Astrocyte (in vitro differentiated cells and primary cell): ENCODE measurements around the gene PRKCA. TPM values are rescaled to one million over a fixed set of nuclear protein-coding genes. Genes with fewer than 3 reads are reported as not detected.

ENCODE experiments used
- DNase-seq: peaks from one replicate; pipeline ENCODE4 v3.0.0-alpha.2; 2010; ENCODE audit warnings: low read depth
- FAIRE-seq: peaks from 2 replicates; lab custom pipeline; 2011; peaks lifted over from hg19 to GRCh38; lab: Jason Lieb, UNC
- H2AFZ ChIP-seq: 2 replicates; pipeline ENCODE4 v1.6.0; 2012; ENCODE audit warnings: low read depth, low read length, inconsistent platforms
- H3K27ac ChIP-seq: 2 replicates; pipeline ENCODE4 v1.5.1; 2011; ENCODE audit warnings: low read depth, low read length, inconsistent platforms
- H3K27me3 ChIP-seq: 2 replicates; pipeline ENCODE4 v1.6.0; 2011; ENCODE audit warnings: low read length, inconsistent platforms; ENCODE audit not compliant: insufficient read depth
- H3K36me3 ChIP-seq: 2 replicates; pipeline ENCODE4 v1.5.1; 2011; ENCODE audit warnings: low read length, inconsistent platforms; ENCODE audit not compliant: insufficient read depth
- H3K4me1 ChIP-seq: 2 replicates; pipeline ENCODE4 v1.5.1; 2011; ENCODE audit warnings: low read length, inconsistent platforms; ENCODE audit not compliant: insufficient read depth
- H3K4me2 ChIP-seq: 2 replicates; pipeline ENCODE4 v1.6.0; 2012; ENCODE audit warnings: low read length, inconsistent platforms
- H3K4me3 ChIP-seq: 2 replicates; pipeline ENCODE4 v1.5.1; 2011; ENCODE audit warnings: low read depth, mild to moderate bottlenecking, low read length, inconsistent platforms; ENCODE audit not compliant: insufficient read depth
- H3K79me2 ChIP-seq: 2 replicates; pipeline ENCODE4 v1.6.0; 2012; ENCODE audit warnings: mild to moderate bottlenecking, low read length, inconsistent platforms; ENCODE audit not compliant: insufficient read depth
- H3K9ac ChIP-seq: 2 replicates; pipeline ENCODE4 v1.6.0; 2012; ENCODE audit warnings: mild to moderate bottlenecking, low read length, inconsistent platforms
- H3K9me3 ChIP-seq: 2 replicates; pipeline ENCODE4 v1.5.1; 2012; ENCODE audit warnings: low read depth, mild to moderate bottlenecking, low read length, inconsistent platforms; ENCODE audit not compliant: insufficient read depth
- H4K20me1 ChIP-seq: 2 replicates; pipeline ENCODE4 v1.6.0; 2012; ENCODE audit warnings: low read length, inconsistent platforms; ENCODE audit not compliant: insufficient read depth
- H3K27ac Mint-ChIP-seq: one replicate; pipeline ENCODE4 v1.8.0; 2021; ENCODE audit warnings: mild to moderate bottlenecking, mixed read lengths; ENCODE audit not compliant: unreplicated experiment
- H3K27me3 Mint-ChIP-seq: one replicate; pipeline ENCODE4 v1.8.0; 2021; ENCODE audit warnings: low read depth, mixed read lengths; ENCODE audit not compliant: unreplicated experiment
- H3K36me3 Mint-ChIP-seq: one replicate; pipeline ENCODE4 v1.8.0; 2021; ENCODE audit warnings: low read depth, mixed read lengths; ENCODE audit not compliant: unreplicated experiment
- H3K4me1 Mint-ChIP-seq: one replicate; pipeline ENCODE4 v1.8.0; 2021; ENCODE audit warnings: low read depth, mixed read lengths; ENCODE audit not compliant: unreplicated experiment
- H3K4me3 Mint-ChIP-seq: one replicate; pipeline ENCODE4 v1.8.0; 2021; ENCODE audit warnings: mild to moderate bottlenecking, moderate library complexity, mixed read lengths; ENCODE audit not compliant: unreplicated experiment
- H3K9me3 Mint-ChIP-seq: one replicate; pipeline ENCODE4 v1.8.0; 2021; ENCODE audit warnings: mild to moderate bottlenecking, mixed read lengths; ENCODE audit not compliant: unreplicated experiment
- EZH2 ChIP-seq: IDR thresholded peaks from 2 replicates; pipeline ENCODE4 v1.6.1; 2012; ENCODE audit warnings: mild to moderate bottlenecking, low read length, inconsistent platforms; ENCODE audit not compliant: insufficient read depth
- total RNA-seq: library from RNA; stranded (reverse); gene quantifications from 2 replicates; pipeline ENCODE4 v1.2.1, GENCODE V29; 2021
- TF ChIP-seq, protein P1 (sequence below): IDR thresholded peaks from 2 replicates; pipeline ENCODE4 v1.5.1; 2011; ENCODE audit warnings: low read depth, mild to moderate bottlenecking, inconsistent platforms, low read length, moderate library complexity; ENCODE audit not compliant: insufficient read depth

The PRKCA gene
- total RNA-seq, 1 donor from 2014 or later = 49.9 TPM

DNA sequence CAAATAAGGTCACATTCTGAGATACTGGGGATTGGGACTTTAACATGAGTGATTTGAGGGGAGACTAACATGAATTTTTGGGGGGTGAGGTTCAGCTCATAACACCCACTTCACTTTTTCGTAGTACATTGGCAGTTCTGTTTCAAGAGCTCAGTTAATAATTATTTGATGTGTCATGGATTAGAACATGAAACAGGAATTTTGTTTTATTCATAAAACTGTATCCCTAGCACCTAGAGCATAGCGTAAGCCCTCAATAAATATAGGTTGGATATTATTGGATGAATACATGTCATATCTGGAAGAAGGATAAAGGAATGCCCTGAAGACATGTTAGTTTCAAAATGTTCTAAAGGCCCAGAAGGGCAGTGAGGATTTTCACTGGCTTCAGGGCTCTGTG is 119.8 kb downstream of the PRKCA start:
- Histone ChIP-seq H3K36me3 (no peaks in the 10 kb centered on the region), H3K4me1 (peaks cover 16% of the 10 kb centered on the region), H3K9ac (peak overlapping the region; percentile 36), H3K4me3 (no peak overlapping the region), H4K20me1 (peaks cover 27% of the 10 kb centered on the region), H3K79me2 (peaks cover 60% of the 10 kb centered on the region), H3K27ac (peak overlapping the region; percentile 64), H2AFZ (no peak overlapping the region), H3K27me3 (no peaks in the 10 kb centered on the region), H3K9me3 (no peaks in the 10 kb centered on the region), H3K4me2 (peak overlapping the region; percentile 65)
- Mint-ChIP-seq H3K9me3 (no peaks in the 10 kb centered on the region), H3K36me3 (peaks cover 4% of the 10 kb centered on the region), H3K4me3 (no peak overlapping the region), H3K27me3 (no peaks in the 10 kb centered on the region), H3K27ac (peak overlapping the region; percentile 60), H3K4me1 (peaks cover 36% of the 10 kb centered on the region)
- FAIRE-seq = no peak
- DNase-seq = peak; percentile 66
- TF ChIP-seq, protein P1, sequence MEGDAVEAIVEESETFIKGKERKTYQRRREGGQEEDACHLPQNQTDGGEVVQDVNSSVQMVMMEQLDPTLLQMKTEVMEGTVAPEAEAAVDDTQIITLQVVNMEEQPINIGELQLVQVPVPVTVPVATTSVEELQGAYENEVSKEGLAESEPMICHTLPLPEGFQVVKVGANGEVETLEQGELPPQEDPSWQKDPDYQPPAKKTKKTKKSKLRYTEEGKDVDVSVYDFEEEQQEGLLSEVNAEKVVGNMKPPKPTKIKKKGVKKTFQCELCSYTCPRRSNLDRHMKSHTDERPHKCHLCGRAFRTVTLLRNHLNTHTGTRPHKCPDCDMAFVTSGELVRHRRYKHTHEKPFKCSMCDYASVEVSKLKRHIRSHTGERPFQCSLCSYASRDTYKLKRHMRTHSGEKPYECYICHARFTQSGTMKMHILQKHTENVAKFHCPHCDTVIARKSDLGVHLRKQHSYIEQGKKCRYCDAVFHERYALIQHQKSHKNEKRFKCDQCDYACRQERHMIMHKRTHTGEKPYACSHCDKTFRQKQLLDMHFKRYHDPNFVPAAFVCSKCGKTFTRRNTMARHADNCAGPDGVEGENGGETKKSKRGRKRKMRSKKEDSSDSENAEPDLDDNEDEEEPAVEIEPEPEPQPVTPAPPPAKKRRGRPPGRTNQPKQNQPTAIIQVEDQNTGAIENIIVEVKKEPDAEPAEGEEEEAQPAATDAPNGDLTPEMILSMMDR = no peak
- no peak for TF ChIP-seq EZH2

DNA sequence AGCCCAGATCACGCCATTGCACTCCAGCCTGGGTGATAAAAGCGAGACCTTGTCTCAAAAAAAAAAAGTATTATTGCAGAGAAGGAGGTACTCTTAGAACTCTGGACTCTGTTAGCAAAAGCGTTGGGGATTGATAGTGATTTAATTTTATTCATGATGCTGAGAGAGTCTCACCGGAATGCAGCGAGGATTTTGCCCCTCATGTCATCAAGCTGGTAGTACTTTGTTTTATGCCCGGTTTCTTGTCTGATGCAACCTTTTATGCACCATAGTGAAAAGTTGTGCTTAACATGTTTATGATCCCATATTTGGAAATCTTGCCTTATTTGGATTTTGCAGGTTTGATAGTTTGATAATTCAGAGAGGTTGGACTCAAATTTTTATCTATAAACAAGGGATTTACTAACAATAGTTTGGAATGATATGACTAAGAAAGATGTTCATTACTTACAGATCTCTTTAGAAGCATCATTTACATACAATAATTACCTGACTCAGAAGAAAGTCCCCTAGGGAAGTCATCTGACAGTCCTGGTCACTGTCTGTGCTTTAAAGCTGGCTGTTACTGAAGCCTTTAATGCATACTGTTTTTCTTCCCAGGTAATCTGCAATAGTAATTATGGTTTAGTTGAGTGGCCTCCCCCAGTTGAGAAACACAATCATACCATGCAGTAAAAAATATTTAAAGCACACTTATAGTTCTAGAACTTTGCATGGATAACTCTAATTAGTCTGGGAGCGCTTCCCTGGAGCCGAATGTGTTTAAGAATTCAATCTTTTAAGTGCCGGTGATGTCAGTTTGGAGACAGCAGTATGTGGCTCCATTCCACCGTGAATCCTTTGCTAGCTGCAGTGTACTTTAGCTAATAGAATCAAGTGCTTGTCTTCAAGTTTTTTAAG is 120.9 kb downstream of the PRKCA start:
- H3K4me3 ChIP-seq = no peak overlapping the region
- H3K27me3 ChIP-seq = no peaks in the 10 kb centered on the region
- FAIRE-seq (no peak), DNase-seq (peak; percentile 49)
- no peaks in the 10 kb centered on the region for H3K9me3 ChIP-seq
- peaks cover 61% of the 10 kb centered on the region for H3K79me2 ChIP-seq
- Mint-ChIP-seq H3K4me3 (no peak overlapping the region), H3K4me1 (peaks cover 36% of the 10 kb centered on the region), H3K9me3 (no peaks in the 10 kb centered on the region), H3K27ac (no peak overlapping the region), H3K27me3 (no peaks in the 10 kb centered on the region), H3K36me3 (peaks cover 7% of the 10 kb centered on the region)
- H3K27ac ChIP-seq = peak overlapping the region; percentile 17
- no peak overlapping the region for H3K9ac ChIP-seq
- peaks cover 23% of the 10 kb centered on the region for H4K20me1 ChIP-seq
- no peak overlapping the region for H2AFZ ChIP-seq
- H3K36me3 ChIP-seq = no peaks in the 10 kb centered on the region
- peak overlapping the region; percentile 49 for H3K4me2 ChIP-seq
- no peak for TF ChIP-seq EZH2
- TF ChIP-seq, protein P1 = no peak
- peaks cover 16% of the 10 kb centered on the region for H3K4me1 ChIP-seq
